Esophagus muscularis mucosa (tissue), 4 donors: ENCODE results near the gene SIPA1L3.

Experiments
- EP300 ChIP-seq: sonication (generic); formaldehyde crosslinking; IDR thresholded peaks from one replicate; pipeline ENCODE4 v1.6.1; 2017; ENCODE audit warnings: antibody characterized with exemption
- POLR2A ChIP-seq: fragments of 450-650 bp; IDR thresholded peaks from one replicate; pipeline ENCODE4 v1.6.1; 2017; ENCODE audit warnings: antibody characterized with exemption, moderate library complexity, mild to moderate bottlenecking, low read depth
- POLR2AphosphoS5 ChIP-seq, 2 donors: sonication (generic); formaldehyde crosslinking; IDR thresholded peaks; one replicate each; pipeline ENCODE4 v1.6.1; 2017; ENCODE audit warnings: antibody characterized with exemption in 2 of 2
- TF ChIP-seq, protein P1 (sequence below), 3 experiments: fragments of 200-600 bp in 2 of 3; fragments of 450-650 bp in 1 of 3; sonication (generic) in 2 of 3; IDR thresholded peaks; one replicate each; pipeline ENCODE4 v1.5.1; 2017 to 2019; ENCODE audit warnings: antibody characterized with exemption in 3 of 3, mild to moderate bottlenecking in 2 of 3, moderate library complexity in 1 of 3

DNA sequence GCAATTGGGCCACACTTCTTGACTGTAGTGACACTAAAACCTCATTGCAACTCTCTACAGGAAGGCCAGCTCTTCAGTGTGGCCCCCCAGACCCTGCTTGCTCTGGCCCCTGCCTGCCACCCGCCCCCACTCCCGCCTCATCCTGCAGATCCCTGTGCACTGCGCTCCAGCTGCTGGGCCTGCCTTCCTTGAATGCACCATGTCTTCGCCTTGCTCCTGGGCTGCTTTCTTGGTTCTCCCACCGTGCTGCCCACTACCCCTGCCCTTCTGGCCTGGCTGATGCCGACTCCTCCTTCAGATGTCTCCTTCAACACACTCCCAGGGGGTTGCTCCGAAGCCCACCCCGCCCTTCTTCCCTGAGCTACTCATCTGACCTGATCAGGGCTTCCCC lies 98.2 kb downstream of the SIPA1L3 start:
- TF ChIP-seq, protein P1, sequence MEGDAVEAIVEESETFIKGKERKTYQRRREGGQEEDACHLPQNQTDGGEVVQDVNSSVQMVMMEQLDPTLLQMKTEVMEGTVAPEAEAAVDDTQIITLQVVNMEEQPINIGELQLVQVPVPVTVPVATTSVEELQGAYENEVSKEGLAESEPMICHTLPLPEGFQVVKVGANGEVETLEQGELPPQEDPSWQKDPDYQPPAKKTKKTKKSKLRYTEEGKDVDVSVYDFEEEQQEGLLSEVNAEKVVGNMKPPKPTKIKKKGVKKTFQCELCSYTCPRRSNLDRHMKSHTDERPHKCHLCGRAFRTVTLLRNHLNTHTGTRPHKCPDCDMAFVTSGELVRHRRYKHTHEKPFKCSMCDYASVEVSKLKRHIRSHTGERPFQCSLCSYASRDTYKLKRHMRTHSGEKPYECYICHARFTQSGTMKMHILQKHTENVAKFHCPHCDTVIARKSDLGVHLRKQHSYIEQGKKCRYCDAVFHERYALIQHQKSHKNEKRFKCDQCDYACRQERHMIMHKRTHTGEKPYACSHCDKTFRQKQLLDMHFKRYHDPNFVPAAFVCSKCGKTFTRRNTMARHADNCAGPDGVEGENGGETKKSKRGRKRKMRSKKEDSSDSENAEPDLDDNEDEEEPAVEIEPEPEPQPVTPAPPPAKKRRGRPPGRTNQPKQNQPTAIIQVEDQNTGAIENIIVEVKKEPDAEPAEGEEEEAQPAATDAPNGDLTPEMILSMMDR (IDR thresholded peaks at IDR 0.05): no peak
- TF ChIP-seq POLR2AphosphoS5 (IDR thresholded peaks at IDR 0.05): no peak
- TF ChIP-seq EP300: no peak
- no peak for TF ChIP-seq POLR2A
